Neuronal stem cell (in vitro differentiated cells): Measurements from ENCODE around the gene ITPR1.

ENCODE experiments used
- DNase-seq: peaks from one replicate; pipeline ENCODE4 v3.0.0-alpha.2; 2013; ENCODE audit warnings: low spot score
- H2AFZ ChIP-seq: one replicate; pipeline ENCODE4 v1.6.1; 2013; ENCODE audit warnings: mild to moderate bottlenecking, low read length, inconsistent platforms
- H2AK5ac ChIP-seq: 2 replicates; pipeline ENCODE4 v1.6.1; 2013; ENCODE audit warnings: low read depth, mild to moderate bottlenecking, inconsistent platforms, low read length, moderate library complexity, mixed read lengths
- H2BK120ac ChIP-seq: 2 replicates; pipeline ENCODE4 v1.6.1; 2013; ENCODE audit warnings: low read depth, mild to moderate bottlenecking, inconsistent platforms, low read length, moderate library complexity, mixed read lengths
- H2BK12ac ChIP-seq: one replicate; pipeline ENCODE4 v1.6.1; 2013; ENCODE audit warnings: low read length, inconsistent platforms
- H2BK15ac ChIP-seq: 2 replicates; pipeline ENCODE4 v1.6.1; 2013; ENCODE audit warnings: mild to moderate bottlenecking, low read length, inconsistent platforms, mixed read lengths
- H2BK5ac ChIP-seq: one replicate; pipeline ENCODE4 v1.6.1; 2013; ENCODE audit warnings: inconsistent platforms, mild to moderate bottlenecking, low read length, moderate library complexity
- H3K14ac ChIP-seq: one replicate; pipeline ENCODE4 v1.6.1; 2013; ENCODE audit warnings: low read length, inconsistent platforms
- H3K18ac ChIP-seq: 2 replicates; pipeline ENCODE4 v1.6.1; 2013; ENCODE audit warnings: low read length, inconsistent platforms
- H3K23ac ChIP-seq: 2 replicates; pipeline ENCODE4 v1.6.1; 2013; ENCODE audit warnings: low read depth, mild to moderate bottlenecking, mixed read lengths, low read length, inconsistent platforms; ENCODE audit not compliant: poor library complexity
- H3K27ac ChIP-seq: replicated peaks from 3 replicates; pipeline ENCODE4 v1.5.1; 2013; ENCODE audit warnings: low read length, inconsistent platforms
- H3K27me3 ChIP-seq, 3 experiments: 2 replicates each; pipeline ENCODE4 v1.6.1; 2013; ENCODE audit warnings: low read length in 3 of 3, mild to moderate bottlenecking in 2 of 3, inconsistent platforms in 1 of 3, low read depth in 1 of 3, mixed read lengths in 1 of 3, moderate library complexity in 1 of 3; ENCODE audit not compliant: control insufficient read depth in 3 of 3, insufficient read depth in 3 of 3
- H3K36me3 ChIP-seq, 2 donors: replicated peaks in 1 of 2; 2 replicates each; pipeline ENCODE4 v1.6.1; 2013; ENCODE audit warnings: low read length in 2 of 2; ENCODE audit not compliant: control insufficient read depth in 2 of 2, insufficient read depth in 2 of 2
- H3K4ac ChIP-seq: 2 replicates; pipeline ENCODE4 v1.6.1; 2013; ENCODE audit warnings: inconsistent platforms, mild to moderate bottlenecking, low read length, moderate library complexity
- H3K4me1 ChIP-seq, 2 donors: 1 replicate in 1 of 2; 2 replicates in 1 of 2; pipeline ENCODE4 v1.6.1; 2013; ENCODE audit warnings: low read length in 2 of 2, low read depth in 1 of 2; ENCODE audit not compliant: control insufficient read depth in 2 of 2, insufficient read depth in 1 of 2
- H3K4me2 ChIP-seq: one replicate; pipeline ENCODE4 v1.6.1; 2013; ENCODE audit warnings: mild to moderate bottlenecking, low read length, inconsistent platforms; ENCODE audit not compliant: insufficient read depth, poor library complexity, severe bottlenecking
- H3K4me3 ChIP-seq, 2 donors: 2 replicates each; pipeline ENCODE4 v1.5.1; 2013; ENCODE audit warnings: low read length in 2 of 2, mild to moderate bottlenecking in 2 of 2, inconsistent platforms in 1 of 2, moderate library complexity in 1 of 2
- H3K79me1 ChIP-seq: one replicate; pipeline ENCODE4 v1.6.1; 2013; ENCODE audit warnings: low read depth, mild to moderate bottlenecking, inconsistent platforms, low read length, moderate library complexity
- H3K9ac ChIP-seq: one replicate; pipeline ENCODE4 v1.6.1; 2013; ENCODE audit warnings: mild to moderate bottlenecking, low read depth, low read length, inconsistent platforms; ENCODE audit not compliant: poor library complexity
- H3K9me3 ChIP-seq, 2 donors: replicated peaks in 1 of 2; 2 replicates each; pipeline versions ENCODE3 to v1.6.1; 2013; ENCODE audit warnings: low read length in 2 of 2, mild to moderate bottlenecking in 2 of 2, inconsistent platforms in 1 of 2, low read depth in 1 of 2, mixed read lengths in 1 of 2, moderate library complexity in 1 of 2; ENCODE audit not compliant: control insufficient read depth in 2 of 2, insufficient read depth in 1 of 2
- H4K8ac ChIP-seq: one replicate; pipeline ENCODE4 v1.6.1; 2013; ENCODE audit warnings: low read depth, mild to moderate bottlenecking, inconsistent platforms, low read length, moderate library complexity
- H4K91ac ChIP-seq: one replicate; pipeline ENCODE4 v1.6.1; 2013; ENCODE audit warnings: low read length, low read depth, mild to moderate bottlenecking, inconsistent platforms; ENCODE audit not compliant: poor library complexity
- WGBS, 2 donors: extraction: QIAGEN DNeasy Blood & Tissue Kit; methylation state at CpG; one replicate each; pipeline ENCODE4 v1.1.7; 2013; ENCODE audit warnings: missing lambda C conversion rate in 2 of 2, mixed read lengths in 1 of 2; ENCODE audit not compliant: insufficient read length in 2 of 2, insufficient replicate concordance in 1 of 2; ENCODE audit errors: extremely low coverage in 2 of 2; 5-methylcytosine and 5-hydroxymethylcytosine counted together

Gene ITPR1

GRCh38 chr3:4823986-4824925, 331.1 kb downstream of the ITPR1 start:
- H3K4me3 ChIP-seq: no peak overlapping the region
- H2AFZ ChIP-seq: no peak overlapping the region
- no peaks in the 10 kb centered on the region for H3K36me3 ChIP-seq
- peaks cover 0 to 3% of the 10 kb centered on the region in 2 donors for H3K4me1 ChIP-seq
- no peak overlapping the region for H4K8ac ChIP-seq
- H3K4ac ChIP-seq: no peak overlapping the region
- H3K79me1 ChIP-seq: no peaks in the 10 kb centered on the region
- H3K23ac ChIP-seq: no peak overlapping the region
- no peak overlapping the region for H4K91ac ChIP-seq
- H3K14ac ChIP-seq: no peak overlapping the region
- no peak overlapping the region for H2BK120ac ChIP-seq
- no peak for DNase-seq
- no peak overlapping the region for H3K27ac ChIP-seq
- H3K9ac ChIP-seq: no peak overlapping the region
- H2BK15ac ChIP-seq: no peak overlapping the region
- no peak overlapping the region for H2AK5ac ChIP-seq
- no peaks in the 10 kb centered on the region for H3K9me3 ChIP-seq
- H2BK12ac ChIP-seq: no peak overlapping the region
- H3K4me2 ChIP-seq: no peak overlapping the region
- WGBS, 2 donors: no CpG with 5 or more reads among the region's 26 CpGs
- H2BK5ac ChIP-seq: no peak overlapping the region
- H3K27me3 ChIP-seq: no peaks in the 10 kb centered on the region
- no peak overlapping the region for H3K18ac ChIP-seq

GRCh38 chr3:4824926-4825325, 331.8 kb downstream of the ITPR1 start:
- H3K23ac ChIP-seq: no peak overlapping the region
- peaks cover 0 to 3% of the 10 kb centered on the region in 2 donors for H3K4me1 ChIP-seq
- H3K36me3 ChIP-seq: no peaks in the 10 kb centered on the region
- H3K4ac ChIP-seq: no peak overlapping the region
- no peak overlapping the region for H3K18ac ChIP-seq
- no peak overlapping the region for H3K4me3 ChIP-seq
- no peaks in the 10 kb centered on the region for H3K79me1 ChIP-seq
- no peak overlapping the region for H3K14ac ChIP-seq
- no peak overlapping the region for H3K4me2 ChIP-seq
- H3K27me3 ChIP-seq: no peaks in the 10 kb centered on the region
- no peak overlapping the region for H4K8ac ChIP-seq
- no peak overlapping the region for H2AK5ac ChIP-seq
- no peak overlapping the region for H2AFZ ChIP-seq
- no CpG with 5 or more reads among the region's 3 CpGs for WGBS, 2 donors
- H2BK15ac ChIP-seq: no peak overlapping the region
- H4K91ac ChIP-seq: no peak overlapping the region
- no peak overlapping the region for H3K27ac ChIP-seq
- no peak overlapping the region for H2BK5ac ChIP-seq
- H2BK120ac ChIP-seq: no peak overlapping the region
- no peak overlapping the region for H2BK12ac ChIP-seq
- no peaks in the 10 kb centered on the region for H3K9me3 ChIP-seq
- H3K9ac ChIP-seq: no peak overlapping the region
- no peak for DNase-seq

- no peak overlapping the region for H2BK5ac ChIP-seq
- no CpG with 5 or more reads among the region's 12 CpGs for WGBS, 2 donors
- H3K36me3 ChIP-seq: no peaks in the 10 kb centered on the region
- H3K27ac ChIP-seq: no peak overlapping the region
- H3K23ac ChIP-seq: peak overlapping the region; percentile 40
- no peak overlapping the region for H3K9ac ChIP-seq
- H4K8ac ChIP-seq: no peak overlapping the region
- H2BK12ac ChIP-seq: no peak overlapping the region
- no peak overlapping the region for H2BK15ac ChIP-seq
- no peak overlapping the region for H2AFZ ChIP-seq
- no peak overlapping the region for H2BK120ac ChIP-seq
- no peaks in the 10 kb centered on the region for H3K27me3 ChIP-seq
- no peak overlapping the region for H3K4ac ChIP-seq
- no peak overlapping the region for H4K91ac ChIP-seq
- H3K79me1 ChIP-seq: no peaks in the 10 kb centered on the region
- H3K4me3 ChIP-seq: no peak overlapping the region
- no peak overlapping the region for H3K4me2 ChIP-seq
- H3K18ac ChIP-seq: peak overlapping the region; percentile 11
- no peak for DNase-seq
- no peak overlapping the region for H3K14ac ChIP-seq
- H2AK5ac ChIP-seq: no peak overlapping the region
- H3K4me1 ChIP-seq: peaks cover 0 to 3% of the 10 kb centered on the region in 2 donors
- H3K9me3 ChIP-seq: no peaks in the 10 kb centered on the region
These were observed 332.5 kb downstream of the ITPR1 start for GRCh38 chr3:4825436-4826236.
